Lower lobe of right lung (tissue), 2 donors: ENCODE data around the gene RNF225. TPM values are rescaled to one million over a fixed set of nuclear protein-coding genes. Genes with fewer than 3 reads are reported as not detected.

Experiments
- ATAC-seq, 2 donors: fragments of 200-7000 bp; cut with Tn5 transposase; one replicate each; pipeline ENCODE4 v1.9.1; 2020 to 2022; ENCODE audit warnings: mild to moderate bottlenecking in 2 of 2, moderate library complexity in 2 of 2
- DNase-seq: peaks from one replicate; pipeline ENCODE4 v3.0.0-alpha.2; 2020
- H3K27ac ChIP-seq: fragments of 200-600 bp; one replicate; pipeline ENCODE4 v1.8.0; 2022
- H3K27me3 ChIP-seq: fragments of 200-600 bp; one replicate; pipeline ENCODE4 v1.8.0; 2022; ENCODE audit warnings: low read depth
- H3K36me3 ChIP-seq: fragments of 200-600 bp; one replicate; pipeline ENCODE4 v1.8.0; 2022; ENCODE audit warnings: mild to moderate bottlenecking
- H3K4me1 ChIP-seq: fragments of 200-600 bp; one replicate; pipeline ENCODE4 v1.8.0; 2022
- H3K4me3 ChIP-seq: fragments of 200-600 bp; one replicate; pipeline ENCODE4 v1.8.0; 2022; ENCODE audit warnings: mild to moderate bottlenecking
- H3K9me3 ChIP-seq: fragments of 200-600 bp; one replicate; pipeline ENCODE4 v1.8.0; 2022
- intact Hi-C: fragments of 100-400 bp; cut with DNase I; formaldehyde crosslinking; loops from one replicate; pipeline ENCODE4 v1.11.0; 2022
- total RNA-seq: library from RNA; stranded (reverse); fragmentation: NEBNext Ultra II Directional; extraction: Animal tissue kit (Norgen Biotek cat#: 25700); gene quantifications from one replicate; pipeline ENCODE4 v1.2.1, GENCODE V29; 2021
- TF ChIP-seq, protein P1 (sequence below): fragments of 200-600 bp; IDR thresholded peaks from one replicate; pipeline ENCODE4 v1.8.0; 2022; ENCODE audit warnings: antibody characterized with exemption, mild to moderate bottlenecking
- donor health status: DM: no; HTN: yes; CAD: no; lungs with severe emphysema.

Gene RNF225
- total RNA-seq, 1 donor from 2014 or later: not detected

DNA sequence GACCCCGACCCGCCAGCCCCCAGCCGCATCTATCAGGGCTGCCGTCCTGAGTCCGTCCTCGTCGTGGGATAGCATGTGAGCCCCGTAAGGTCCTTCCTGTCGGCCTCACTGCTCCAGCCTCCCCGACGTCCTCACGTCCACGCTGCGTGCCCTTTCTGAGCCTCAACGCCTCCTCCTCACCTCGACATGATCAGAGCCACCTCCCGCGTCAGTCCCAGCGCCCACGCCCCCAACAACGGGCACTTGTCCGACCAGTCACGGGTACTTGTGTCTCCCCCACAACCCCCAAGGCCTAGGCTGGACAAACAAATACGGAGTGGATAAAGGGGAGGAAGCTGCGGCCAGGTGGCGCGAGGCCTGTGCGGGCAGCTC, 33.6 kb upstream of the RNF225 start:
- peak overlapping the region; percentile 92 for H3K4me3 ChIP-seq
- peak overlapping the region; percentile 95 for H3K27ac ChIP-seq
- TF ChIP-seq, protein P1, sequence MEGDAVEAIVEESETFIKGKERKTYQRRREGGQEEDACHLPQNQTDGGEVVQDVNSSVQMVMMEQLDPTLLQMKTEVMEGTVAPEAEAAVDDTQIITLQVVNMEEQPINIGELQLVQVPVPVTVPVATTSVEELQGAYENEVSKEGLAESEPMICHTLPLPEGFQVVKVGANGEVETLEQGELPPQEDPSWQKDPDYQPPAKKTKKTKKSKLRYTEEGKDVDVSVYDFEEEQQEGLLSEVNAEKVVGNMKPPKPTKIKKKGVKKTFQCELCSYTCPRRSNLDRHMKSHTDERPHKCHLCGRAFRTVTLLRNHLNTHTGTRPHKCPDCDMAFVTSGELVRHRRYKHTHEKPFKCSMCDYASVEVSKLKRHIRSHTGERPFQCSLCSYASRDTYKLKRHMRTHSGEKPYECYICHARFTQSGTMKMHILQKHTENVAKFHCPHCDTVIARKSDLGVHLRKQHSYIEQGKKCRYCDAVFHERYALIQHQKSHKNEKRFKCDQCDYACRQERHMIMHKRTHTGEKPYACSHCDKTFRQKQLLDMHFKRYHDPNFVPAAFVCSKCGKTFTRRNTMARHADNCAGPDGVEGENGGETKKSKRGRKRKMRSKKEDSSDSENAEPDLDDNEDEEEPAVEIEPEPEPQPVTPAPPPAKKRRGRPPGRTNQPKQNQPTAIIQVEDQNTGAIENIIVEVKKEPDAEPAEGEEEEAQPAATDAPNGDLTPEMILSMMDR: no peak
- intact Hi-C loops: no loop called here
- H3K4me1 ChIP-seq: peaks cover 15% of the 10 kb centered on the region
- no peaks in the 10 kb centered on the region for H3K36me3 ChIP-seq
- H3K27me3 ChIP-seq: peaks cover 6% of the 10 kb centered on the region
- H3K9me3 ChIP-seq: no peaks in the 10 kb centered on the region
- DNase-seq (peak; percentile 77), ATAC-seq (peak; percentile 34 to 51)

GRCh38 chr19:58362272-58362994, 33.0 kb upstream of the RNF225 start, which contains the start of gene ZNF497:
ZNF497 (minus strand) TSS chr19:58362751; CDS start chr19:58357635, 5,116 bp downstream.
- DNase-seq: peak; percentile 99
- H3K36me3 ChIP-seq: no peaks in the 10 kb centered on the region
- no peaks in the 10 kb centered on the region for H3K9me3 ChIP-seq
- intact Hi-C loops: no loop called here
- H3K4me3 ChIP-seq: peak within 1 kb of the TSS; percentile 92
- TF ChIP-seq, protein P1: peak; percentile 18
- H3K4me1 ChIP-seq: peaks cover 10% of the 10 kb centered on the region
- peaks cover 4% of the 10 kb centered on the region for H3K27me3 ChIP-seq
- ATAC-seq: peak; percentile 97
- peak within 1 kb of the TSS; percentile 95 for H3K27ac ChIP-seq

DNA sequence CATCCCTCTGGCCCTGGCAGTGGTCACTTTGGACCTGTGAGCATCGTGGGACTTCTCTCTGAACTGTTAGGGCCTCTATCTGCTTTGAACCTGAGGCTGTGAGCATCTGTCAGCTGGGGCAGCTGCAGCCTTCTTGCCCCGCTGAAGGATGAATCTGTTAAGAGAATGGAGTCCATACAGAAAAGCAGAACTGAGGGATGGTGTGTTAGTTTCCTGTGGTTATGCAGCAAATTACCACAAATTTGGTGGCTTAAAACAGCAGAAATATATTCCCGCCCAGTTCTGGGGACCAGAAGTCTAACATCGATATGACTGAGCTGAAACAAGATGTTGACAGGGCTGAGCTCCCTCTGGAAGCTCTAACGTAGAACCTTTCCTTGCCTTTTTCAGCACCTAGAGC, 31.3 kb upstream of the RNF225 start:
- H3K9me3 ChIP-seq: no peaks in the 10 kb centered on the region
- H3K36me3 ChIP-seq: no peaks in the 10 kb centered on the region
- ATAC-seq (no peak), DNase-seq (no peak)
- TF ChIP-seq, protein P1: no peak
- intact Hi-C loops: no loop called here
- H3K27me3 ChIP-seq: peaks cover 7% of the 10 kb centered on the region
- H3K27ac ChIP-seq: no peak overlapping the region
- H3K4me1 ChIP-seq: peaks cover 10% of the 10 kb centered on the region
- H3K4me3 ChIP-seq: peak overlapping the region; percentile 1

- intact Hi-C loops: no loop called here
- no peak overlapping the region for H3K27ac ChIP-seq
- TF ChIP-seq, protein P1: no peak
- DNase-seq: peak; percentile 31
- ATAC-seq: no peak
- H3K27me3 ChIP-seq: peaks cover 7% of the 10 kb centered on the region
- H3K4me1 ChIP-seq: peaks cover 2% of the 10 kb centered on the region
- no peak overlapping the region for H3K4me3 ChIP-seq
- H3K9me3 ChIP-seq: no peaks in the 10 kb centered on the region
- H3K36me3 ChIP-seq: no peaks in the 10 kb centered on the region
Measured at GRCh38 chr19:58366585-58367430, 28.6 kb upstream of the RNF225 start.

- no peak for DNase-seq
Measured at GRCh38 chr19:58367698-58368454, 27.6 kb upstream of the RNF225 start.

More at GRCh38 chr19:58367698-58368454, 27.6 kb upstream of the RNF225 start:
- H3K4me1 ChIP-seq: peaks cover 5% of the 10 kb centered on the region
- H3K4me3 ChIP-seq: no peak overlapping the region
- no peak for ATAC-seq
- TF ChIP-seq, protein P1: no peak
- no peaks in the 10 kb centered on the region for H3K36me3 ChIP-seq
- intact Hi-C loops: no loop called here
- peaks cover 7% of the 10 kb centered on the region for H3K27me3 ChIP-seq
- H3K9me3 ChIP-seq: no peaks in the 10 kb centered on the region
- H3K27ac ChIP-seq: no peak overlapping the region
